ENCODE data around the gene PLCL2.

Gene PLCL2

GRCh38 chr3:17023006-17023664 lies 138.4 kb downstream of the PLCL2 start:
- peak; percentile 36 to 56 for DNase-seq

GRCh38 chr3:17025594-17026139 lies 140.9 kb downstream of the PLCL2 start:
- DNase-seq = no peak

- no peak for DNase-seq
Observed at GRCh38 chr3:17027318-17027717, 142.6 kb downstream of the PLCL2 start.

GRCh38 chr3:17028363-17028762 lies 143.6 kb downstream of the PLCL2 start:
- no peak for DNase-seq

- DNase-seq = no peak
Observed at GRCh38 chr3:17030438-17030837, 145.7 kb downstream of the PLCL2 start.

- no peak for DNase-seq
Observed at GRCh38 chr3:17030956-17031652, 146.3 kb downstream of the PLCL2 start.

GRCh38 chr3:17032407-17033034 lies 147.8 kb downstream of the PLCL2 start:
- no peak for DNase-seq

GRCh38 chr3:17033516-17034168 lies 148.9 kb downstream of the PLCL2 start:
- DNase-seq = no peak

- DNase-seq = no peak
Observed at GRCh38 chr3:17035033-17035432, 150.3 kb downstream of the PLCL2 start.

GRCh38 chr3:17035966-17036365 lies 151.2 kb downstream of the PLCL2 start:
- DNase-seq = no peak

GRCh38 chr3:17038141-17038540 lies 153.4 kb downstream of the PLCL2 start:
- DNase-seq = no peak

GRCh38 chr3:17038900-17039553 lies 154.3 kb downstream of the PLCL2 start:
- no peak for DNase-seq

- DNase-seq = no peak
Observed at GRCh38 chr3:17039594-17039993, 154.8 kb downstream of the PLCL2 start.

GRCh38 chr3:17040322-17040989 lies 155.7 kb downstream of the PLCL2 start:
- no peak for DNase-seq

- no peak for DNase-seq
Observed at GRCh38 chr3:17040990-17041377, 156.2 kb downstream of the PLCL2 start.

- DNase-seq = no peak
Observed at GRCh38 chr3:17044855-17045254, 160.1 kb downstream of the PLCL2 start.

GRCh38 chr3:17045705-17046104 lies 160.9 kb downstream of the PLCL2 start:
- DNase-seq = no peak

GRCh38 chr3:17046623-17047022 lies 161.9 kb downstream of the PLCL2 start:
- DNase-seq = no peak

- DNase-seq = no peak
Observed at GRCh38 chr3:17047162-17047561, 162.4 kb downstream of the PLCL2 start.

- no peak for DNase-seq
Observed at GRCh38 chr3:17047894-17048293, 163.1 kb downstream of the PLCL2 start.

GRCh38 chr3:17050071-17050470 lies 165.3 kb downstream of the PLCL2 start:
- DNase-seq = no peak

GRCh38 chr3:17050506-17050905 lies 165.8 kb downstream of the PLCL2 start:
- DNase-seq = no peak

Data from CD4-positive, alpha-beta T cell treated with Interleukin-1 beta for 1 hour (primary cell).